ES-I3 (cell line): ENCODE data around the gene FIG4.
"Not testable (repeated sequence)": the region's sequence is repeated elsewhere in the genome, so short reads cannot be mapped to it uniquely, and the experiment has no call there.

ENCODE experiments used
- H3K36me3 ChIP-seq: 2 replicates; pipeline ENCODE4 v1.6.1; 2013; ENCODE audit warnings: mild to moderate bottlenecking, low read length, control low read depth, moderate library complexity; ENCODE audit not compliant: insufficient read depth
- H3K4me1 ChIP-seq: 2 replicates; pipeline ENCODE4 v1.6.1; 2013; ENCODE audit warnings: mild to moderate bottlenecking, control low read depth, low read length; ENCODE audit not compliant: insufficient read depth
- H3K9ac ChIP-seq: 2 replicates; pipeline ENCODE4 v1.6.1; 2013; ENCODE audit warnings: low read depth, mild to moderate bottlenecking, low read length, moderate library complexity
- H3K9me3 ChIP-seq: 2 replicates; pipeline ENCODE4 v1.6.1; 2013; ENCODE audit warnings: mild to moderate bottlenecking, low read length, moderate library complexity; ENCODE audit not compliant: control insufficient read depth, insufficient read depth

The FIG4 gene

GRCh38 chr6:109852713-109853112, 161.6 kb downstream of the FIG4 start:
- Histone ChIP-seq H3K4me1 (peaks cover 13% of the 10 kb centered on the region), H3K36me3 (no peaks in the 10 kb centered on the region), H3K9me3 (no peaks in the 10 kb centered on the region; the same call in 1 of the 2 replicates), H3K9ac (no peak overlapping the region)

- Histone ChIP-seq H3K9ac (no peak overlapping the region), H3K36me3 (no peaks in the 10 kb centered on the region), H3K9me3 (no peaks in the 10 kb centered on the region; the same call in 1 of the 2 replicates), H3K4me1 (peaks cover 13% of the 10 kb centered on the region)
Observed at GRCh38 chr6:109853426-109853825, 162.3 kb downstream of the FIG4 start.

- H3K36me3 ChIP-seq: no peaks in the 10 kb centered on the region
- peaks cover 13% of the 10 kb centered on the region for H3K4me1 ChIP-seq
- no peaks in the 10 kb centered on the region; the same call in 1 of the 2 replicates for H3K9me3 ChIP-seq
- H3K9ac ChIP-seq: no peak overlapping the region; the same call in 1 of the 2 replicates
Observed at GRCh38 chr6:109853951-109854350, 162.9 kb downstream of the FIG4 start.

GRCh38 chr6:109854541-109855308, 163.6 kb downstream of the FIG4 start:
- Histone ChIP-seq H3K9me3 (no peaks in the 10 kb centered on the region; the same call in 1 of the 2 replicates), H3K9ac (no peak overlapping the region), H3K4me1 (peaks cover 13% of the 10 kb centered on the region), H3K36me3 (no peaks in the 10 kb centered on the region)

- H3K9me3 ChIP-seq, H3K9ac ChIP-seq, H3K36me3 ChIP-seq: not testable (repeated sequence)
- H3K4me1 ChIP-seq: peaks cover 13% of the 10 kb centered on the region
Observed at GRCh38 chr6:109855476-109856040, 164.5 kb downstream of the FIG4 start.

GRCh38 chr6:109861946-109862345, 170.8 kb downstream of the FIG4 start:
- peaks cover 11% of the 10 kb centered on the region; the same call in 1 of the 2 replicates for H3K9me3 ChIP-seq
- H3K9ac ChIP-seq: no peak overlapping the region
- no peaks in the 10 kb centered on the region for H3K36me3 ChIP-seq
- H3K4me1 ChIP-seq: no peaks in the 10 kb centered on the region

GRCh38 chr6:109864050-109864449, 173.0 kb downstream of the FIG4 start:
- peaks cover 6% of the 10 kb centered on the region; the same call in 1 of the 2 replicates for H3K4me1 ChIP-seq
- peaks cover 11% of the 10 kb centered on the region; the same call in 1 of the 2 replicates for H3K9me3 ChIP-seq
- H3K9ac ChIP-seq: no peak overlapping the region
- no peaks in the 10 kb centered on the region for H3K36me3 ChIP-seq

- Histone ChIP-seq H3K9ac (no peak overlapping the region), H3K36me3 (no peaks in the 10 kb centered on the region), H3K9me3 (peaks cover 11% of the 10 kb centered on the region; the same call in 1 of the 2 replicates), H3K4me1 (peaks cover 15% of the 10 kb centered on the region)
Observed at GRCh38 chr6:109865968-109866367, 174.9 kb downstream of the FIG4 start.

- Histone ChIP-seq H3K9me3 (peaks cover 1% of the 10 kb centered on the region; the same call in 1 of the 2 replicates), H3K9ac (no peak overlapping the region), H3K36me3 (no peaks in the 10 kb centered on the region), H3K4me1 (peaks cover 15% of the 10 kb centered on the region)
Observed at GRCh38 chr6:109867009-109867969, 176.2 kb downstream of the FIG4 start.

GRCh38 chr6:109867970-109868358, 176.9 kb downstream of the FIG4 start:
- H3K9ac ChIP-seq: no peak overlapping the region

GRCh38 chr6:109869398-109870088, 178.4 kb downstream of the FIG4 start:
- not testable (repeated sequence) for H3K9ac ChIP-seq, H3K9me3 ChIP-seq, H3K36me3 ChIP-seq
- H3K4me1 ChIP-seq: peaks cover 15% of the 10 kb centered on the region

More at GRCh38 chr6:109867970-109868358, 176.9 kb downstream of the FIG4 start:
- Histone ChIP-seq H3K9me3 (no peaks in the 10 kb centered on the region; the same call in 1 of the 2 replicates), H3K4me1 (peaks cover 15% of the 10 kb centered on the region), H3K36me3 (no peaks in the 10 kb centered on the region)

- Histone ChIP-seq H3K9me3 (no peaks in the 10 kb centered on the region), H3K9ac (no peak overlapping the region), H3K36me3 (no peaks in the 10 kb centered on the region), H3K4me1 (peaks cover 15% of the 10 kb centered on the region)
Observed at GRCh38 chr6:109870089-109870410, 179.0 kb downstream of the FIG4 start.

- Histone ChIP-seq H3K4me1 (peaks cover 14% of the 10 kb centered on the region), H3K36me3 (no peaks in the 10 kb centered on the region), H3K9me3 (no peaks in the 10 kb centered on the region), H3K9ac (no peak overlapping the region)
Observed at GRCh38 chr6:109872549-109872948, 181.5 kb downstream of the FIG4 start.
